C4-2B (cell line): ENCODE data around the gene SPTLC1.

Experiments used
- H3K27ac ChIP-seq: fragments of 450-650 bp; 2 replicates; pipeline ENCODE4 v1.5.1; 2017
- CTCF ChIP-seq: fragments of 450-650 bp; conservative IDR thresholded peaks from 2 replicates; pipeline ENCODE4 v1.5.1; 2017; ENCODE audit warnings: mild to moderate bottlenecking
- ZFX ChIP-seq: fragments of 450-650 bp; IDR thresholded peaks from 2 replicates; pipeline ENCODE4 v1.6.1; 2017

SPTLC1 gene

GRCh38 chr9:92094655-92095054 lies 20.6 kb downstream of the SPTLC1 start:
- H3K27ac ChIP-seq = no peak overlapping the region
- no peak for TF ChIP-seq ZFX
- TF ChIP-seq CTCF = no peak

- TF ChIP-seq ZFX (no peak), CTCF (no peak)
- H3K27ac ChIP-seq = no peak overlapping the region
These were observed 37.3 kb downstream of the SPTLC1 start for GRCh38 chr9:92077888-92078287.

GRCh38 chr9:92071634-92072033 lies 43.6 kb downstream of the SPTLC1 start:
- TF ChIP-seq CTCF (no peak), ZFX (no peak)
- H3K27ac ChIP-seq = no peak overlapping the region

GRCh38 chr9:92066168-92066567 lies 49.0 kb downstream of the SPTLC1 start:
- no peak overlapping the region for H3K27ac ChIP-seq
- TF ChIP-seq ZFX (no peak), CTCF (no peak)

GRCh38 chr9:92064711-92065110 lies 50.5 kb downstream of the SPTLC1 start:
- H3K27ac ChIP-seq = no peak overlapping the region
- TF ChIP-seq CTCF (no peak), ZFX (no peak)

- TF ChIP-seq CTCF = no peak
- no peak for TF ChIP-seq ZFX
- no peak overlapping the region for H3K27ac ChIP-seq
These were observed 54.0 kb downstream of the SPTLC1 start for GRCh38 chr9:92061184-92061583.

GRCh38 chr9:92059661-92060060 lies 55.6 kb downstream of the SPTLC1 start:
- no peak overlapping the region for H3K27ac ChIP-seq
- TF ChIP-seq ZFX = no peak
- no peak for TF ChIP-seq CTCF
